Lower leg skin (tissue), 3 donors: ENCODE measurements around the gene RINT1.

Experiments used
- CTCF ChIP-seq, 3 donors: fragments of 450-650 bp; IDR thresholded peaks; one replicate each; pipeline ENCODE4 v1.5.1; 2016; ENCODE audit warnings: antibody characterized with exemption in 3 of 3, mild to moderate bottlenecking in 3 of 3, moderate library complexity in 2 of 3
- POLR2A ChIP-seq, 2 donors: fragments of 450-650 bp; IDR thresholded peaks; one replicate each; pipeline ENCODE4 v1.6.1; 2016 to 2017; ENCODE audit warnings: antibody characterized with exemption in 2 of 2, mild to moderate bottlenecking in 1 of 2, moderate library complexity in 1 of 2

DNA sequence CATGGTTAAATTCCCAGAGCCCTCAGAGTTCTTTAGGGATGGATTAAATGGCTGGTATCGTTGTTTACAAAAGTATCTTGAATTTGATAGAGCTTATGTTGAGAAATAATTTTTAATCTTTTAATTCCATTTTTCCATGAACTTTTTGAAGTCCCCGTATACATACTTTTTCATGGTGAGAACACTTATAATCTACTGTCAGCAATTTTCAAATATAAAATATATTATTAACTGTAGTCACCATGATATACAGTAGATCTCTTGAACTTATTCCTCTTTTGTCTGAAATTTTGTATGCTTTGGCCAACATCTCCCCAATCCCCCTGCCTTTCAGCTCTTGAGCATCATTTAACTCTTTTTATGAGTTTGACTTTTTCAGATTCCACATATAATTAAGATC, 39.9 kb downstream of the RINT1 start:
- no peak for TF ChIP-seq CTCF (IDR thresholded peaks at IDR 0.05)
- TF ChIP-seq POLR2A (IDR thresholded peaks at IDR 0.05), result no peak
